Measurements from ENCODE around the gene ASTE1. TPM values are rescaled to one million over a fixed set of nuclear protein-coding genes. Genes with fewer than 3 reads are reported as not detected.
A peak's percentile ranks its signal among the peaks of the same experiment; 100 is the strongest.

ASTE1 gene, protein sequence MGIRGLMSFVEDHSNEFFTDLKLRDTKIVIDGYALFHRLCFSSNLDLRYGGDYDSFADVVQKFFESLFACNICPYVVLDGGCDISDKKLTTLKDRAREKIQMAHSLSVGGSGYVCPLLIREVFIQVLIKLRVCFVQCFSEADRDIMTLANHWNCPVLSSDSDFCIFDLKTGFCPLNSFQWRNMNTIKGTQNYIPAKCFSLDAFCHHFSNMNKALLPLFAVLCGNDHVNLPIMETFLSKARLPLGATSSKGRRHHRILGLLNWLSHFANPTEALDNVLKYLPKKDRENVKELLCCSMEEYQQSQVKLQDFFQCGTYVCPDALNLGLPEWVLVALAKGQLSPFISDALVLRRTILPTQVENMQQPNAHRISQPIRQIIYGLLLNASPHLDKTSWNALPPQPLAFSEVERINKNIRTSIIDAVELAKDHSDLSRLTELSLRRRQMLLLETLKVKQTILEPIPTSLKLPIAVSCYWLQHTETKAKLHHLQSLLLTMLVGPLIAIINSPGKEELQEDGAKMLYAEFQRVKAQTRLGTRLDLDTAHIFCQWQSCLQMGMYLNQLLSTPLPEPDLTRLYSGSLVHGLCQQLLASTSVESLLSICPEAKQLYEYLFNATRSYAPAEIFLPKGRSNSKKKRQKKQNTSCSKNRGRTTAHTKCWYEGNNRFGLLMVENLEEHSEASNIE
- total RNA-seq = 9.3 and 11.4 TPM in 2 replicates
- long read RNA-seq, transcript ASTE1-201 (6 exons, 2,664 nt) = major isoform, 25 of 56 reads
- long read RNA-seq, partial matches to known transcripts = 8 of 56 reads
- long read RNA-seq, other reads (novel, unspliced or antisense) = 19 of 56 reads

- Mint-ChIP-seq H3K4me1 (peaks cover 34% of the 10 kb centered on the region), H3K27me3 (ENCODE audit: low read depth) (no peaks in the 10 kb centered on the region), H3K4me3 (peak within 1 kb of the TSS; percentile 94), H3K36me3 (ENCODE audit: low read depth) (peaks cover 23% of the 10 kb centered on the region), H3K27ac (ENCODE audit: unreplicated experiment) (peak within 1 kb of the TSS; percentile 94), H3K9me3 (peaks cover 3% of the 10 kb centered on the region)
- TF ChIP-seq CTCF (conservative IDR thresholded peaks at IDR 0.05) = no peak
- DNase-seq (ENCODE audit: low read depth, low spot score) = peak; percentile 73
These were observed at the start of gene ASTE1, which contains the start of gene NEK11 for GRCh38 chr3:131026321-131027151. ASTE1 (minus strand) TSS chr3:131026825; CDS start chr3:131025306, 1,519 bp downstream. NEK11 (plus strand) TSS chr3:131026877; CDS start chr3:131029709, 2,832 bp downstream.

DNA sequence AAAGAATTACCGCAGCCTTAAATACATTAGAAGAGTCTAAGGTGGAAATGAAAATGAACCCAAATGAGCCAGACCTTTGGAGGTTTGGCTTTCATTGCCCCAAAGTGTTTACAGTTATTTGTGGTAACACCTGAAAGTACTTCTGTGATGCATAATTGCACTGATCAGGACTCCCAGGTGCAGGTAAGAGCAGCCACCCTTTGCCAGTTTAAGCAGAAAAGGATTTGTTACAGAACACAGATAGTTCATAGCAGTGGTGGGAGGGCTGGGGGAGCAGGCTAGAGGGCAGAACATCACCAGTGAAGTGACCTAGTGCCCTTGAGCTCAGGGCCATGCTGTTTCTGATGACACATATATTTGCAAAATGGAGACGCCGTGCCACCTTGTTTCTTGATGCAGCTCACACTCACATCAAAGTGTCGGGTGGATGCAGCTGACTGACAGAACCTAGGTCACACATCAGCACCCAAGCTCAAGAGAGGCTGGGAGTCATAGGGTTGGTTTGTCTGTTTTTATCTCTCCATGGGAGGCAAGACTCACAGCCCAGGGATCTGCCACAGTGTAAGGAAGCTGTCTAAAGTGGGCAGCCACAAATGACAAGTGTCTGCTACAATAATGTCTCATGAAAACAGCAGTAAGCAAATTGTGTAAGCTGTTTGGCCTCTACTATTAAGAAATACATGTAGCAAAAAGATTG, 49.2 kb upstream of the ASTE1 start:
- TF ChIP-seq CTCF (conservative IDR thresholded peaks at IDR 0.05) = no peak

DNA sequence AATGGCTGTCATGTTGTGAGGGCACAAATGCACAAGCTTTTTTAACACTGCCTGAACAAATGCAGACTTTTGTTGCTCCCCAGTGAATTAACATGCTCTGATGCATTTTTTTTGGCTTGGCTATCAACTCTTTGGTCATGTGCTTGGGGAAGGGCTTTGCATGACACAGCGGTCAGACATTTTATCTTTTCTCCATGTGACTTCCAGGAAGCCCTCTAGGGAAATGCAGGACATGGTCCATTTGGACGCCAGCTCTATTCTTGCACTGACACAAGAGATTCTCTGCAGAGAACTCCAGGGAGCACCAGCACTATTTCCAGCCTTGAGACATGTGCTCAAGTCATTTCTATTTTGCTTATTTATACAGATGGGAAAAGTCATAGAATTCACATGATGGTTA, 46.2 kb upstream of the ASTE1 start:
- no peaks in the 10 kb centered on the region for H3K27me3 Mint-ChIP-seq (ENCODE audit: low read depth)
- no peaks in the 10 kb centered on the region for H3K9me3 Mint-ChIP-seq
- no peak for TF ChIP-seq CTCF (conservative IDR thresholded peaks at IDR 0.05)
- H3K27ac Mint-ChIP-seq (ENCODE audit: unreplicated experiment) = no peak overlapping the region
- no peak overlapping the region for H3K4me3 Mint-ChIP-seq
- DNase-seq (ENCODE audit: low read depth, low spot score) = no peak
- H3K36me3 Mint-ChIP-seq (ENCODE audit: low read depth) = no peaks in the 10 kb centered on the region
- peaks cover 14% of the 10 kb centered on the region for H3K4me1 Mint-ChIP-seq

More for the DNA sequence above, 49.2 kb upstream of the ASTE1 start:
- no peak overlapping the region for H3K27ac Mint-ChIP-seq (ENCODE audit: unreplicated experiment)
- H3K4me3 Mint-ChIP-seq = no peak overlapping the region
- no peaks in the 10 kb centered on the region for H3K9me3 Mint-ChIP-seq
- no peaks in the 10 kb centered on the region for H3K27me3 Mint-ChIP-seq (ENCODE audit: low read depth)
- H3K4me1 Mint-ChIP-seq = peaks cover 12% of the 10 kb centered on the region
- DNase-seq (ENCODE audit: low read depth, low spot score) = no peak
- no peaks in the 10 kb centered on the region for H3K36me3 Mint-ChIP-seq (ENCODE audit: low read depth)

- Mint-ChIP-seq H3K4me1 (peaks cover 10% of the 10 kb centered on the region), H3K27ac (ENCODE audit: unreplicated experiment) (no peak overlapping the region), H3K27me3 (ENCODE audit: low read depth) (no peaks in the 10 kb centered on the region), H3K4me3 (no peak overlapping the region), H3K9me3 (no peaks in the 10 kb centered on the region), H3K36me3 (ENCODE audit: low read depth) (no peaks in the 10 kb centered on the region)
- TF ChIP-seq CTCF (conservative IDR thresholded peaks at IDR 0.05) = no peak
- no peak for DNase-seq (ENCODE audit: low read depth, low spot score)
These were observed 45.5 kb upstream of the ASTE1 start for GRCh38 chr3:131072099-131072559.

All from neural crest cell (in vitro differentiated cells).